K562 (cell line): Measurements from ENCODE around the gene API5. TPM values are rescaled to one million over a fixed set of nuclear protein-coding genes. Genes with fewer than 3 reads are reported as not detected.

ENCODE experiments used
- BRCA1 ChIP-seq, 2 experiments: fragments of 450-650 bp in 1 of 2; sonication (generic) in 1 of 2; formaldehyde crosslinking in 1 of 2; IDR thresholded peaks; 2 replicates each; pipeline versions ENCODE4 v1.5.0 to v1.6.1; 2017 to 2020; ENCODE audit warnings: mild to moderate bottlenecking in 1 of 2, missing genetic modification reagents in 1 of 2
- CBX1 ChIP-seq: sonication (generic); IDR thresholded peaks from 2 replicates; pipeline ENCODE4 v1.6.1; 2016; ENCODE audit warnings: antibody characterized with exemption, low read depth, mild to moderate bottlenecking
- CREB3 ChIP-seq: fragments of 450-650 bp; conservative IDR thresholded peaks from 2 replicates; pipeline ENCODE4 v1.6.1; 2016; ENCODE audit warnings: missing genetic modification characterization, low read depth, mild to moderate bottlenecking, missing compliant biosample characterization, moderate library complexity
- CREBBP ChIP-seq: IDR thresholded peaks from one replicate; pipeline ENCODE4 v1.6.1; 2012; ENCODE audit warnings: low read depth, mild to moderate bottlenecking, control low read depth, inconsistent platforms, low read length
- DACH1 ChIP-seq: fragments of 450-650 bp; IDR thresholded peaks from 2 replicates; pipeline ENCODE4 v1.6.1; 2018; ENCODE audit not compliant: partially characterized antibody
- E2F4 ChIP-seq: sonication (generic); formaldehyde crosslinking; IDR thresholded peaks from 2 replicates; pipeline ENCODE4 v1.8.0; 2022; ENCODE audit warnings: mild to moderate bottlenecking, low read depth, missing genetic modification reagents
- ERF ChIP-seq: fragments of 450-650 bp; formaldehyde crosslinking; IDR thresholded peaks from 2 replicates; pipeline ENCODE4 v1.4.0; 2020; ENCODE audit warnings: mild to moderate bottlenecking, mixed read lengths
- HEY1 ChIP-seq: fragments of 250-450 bp; sonication (Bioruptor Pico); IDR thresholded peaks from 2 replicates; pipeline ENCODE4 v1.5.0; 2020; ENCODE audit warnings: mild to moderate bottlenecking, moderate library complexity, borderline replicate concordance
- IFI16 ChIP-seq: fragments of 250-450 bp; sonication (Bioruptor Pico); IDR thresholded peaks from 2 replicates; pipeline ENCODE4 v2.1.2; 2022; ENCODE audit warnings: mild to moderate bottlenecking, inconsistent platforms
- IRF2 ChIP-seq: sonication (generic); formaldehyde crosslinking; IDR thresholded peaks from 2 replicates; pipeline ENCODE4 v1.8.1; 2022; ENCODE audit warnings: mild to moderate bottlenecking, missing genetic modification reagents
- PHB2 ChIP-seq: fragments of 450-650 bp; IDR thresholded peaks from 2 replicates; pipeline ENCODE4 v1.6.1; 2017; ENCODE audit warnings: low read depth
- POLR2A ChIP-seq: fragments of 450-650 bp; conservative IDR thresholded peaks from 2 replicates; pipeline ENCODE4 v1.6.1; 2016
- SMAD1 ChIP-seq: fragments of 150-350 bp; IDR thresholded peaks from 2 replicates; pipeline ENCODE4 v1.6.1; 2014; ENCODE audit warnings: low read length, low read depth; ENCODE audit not compliant: partially characterized antibody
- SMAD4 ChIP-seq: fragments of 250-450 bp; sonication (Bioruptor Pico); conservative IDR thresholded peaks from 2 replicates; pipeline ENCODE4 v1.8.0; 2021; ENCODE audit warnings: inconsistent platforms, mild to moderate bottlenecking, moderate library complexity
- SMARCE1 ChIP-seq: fragments of 450-650 bp; IDR thresholded peaks from 2 replicates; pipeline ENCODE4 v1.7.1; 2016; ENCODE audit warnings: mild to moderate bottlenecking
- USF2 ChIP-seq: sonication (generic); formaldehyde crosslinking; IDR thresholded peaks from 2 replicates; pipeline ENCODE4 v1.5.0; 2020; ENCODE audit warnings: missing genetic modification reagents
- WHSC1 ChIP-seq: IDR thresholded peaks from one replicate; pipeline ENCODE4 v1.6.1; 2012; ENCODE audit warnings: low read length, control low read depth, inconsistent platforms
- ZBED1 ChIP-seq: IDR thresholded peaks from 2 replicates; pipeline ENCODE4 v1.6.1; 2014
- ZBTB11 ChIP-seq, 3 experiments: fragments of 200-800 bp in 1 of 3; fragments of 250-450 bp in 1 of 3; fragments of 450-650 bp in 1 of 3; sonication (Bioruptor Pico) in 1 of 3; sonication (Bioruptor generic) in 1 of 3; formaldehyde crosslinking in 1 of 3; IDR thresholded peaks; 2 replicates each; pipeline versions ENCODE4 v1.6.1 to v1.8.0; 2016 to 2022; ENCODE audit warnings: mild to moderate bottlenecking in 2 of 3, missing genetic modification characterization in 2 of 3, missing compliant biosample characterization in 1 of 3, moderate library complexity in 1 of 3
- ZNF197 ChIP-seq: fragments of 200-800 bp; sonication (Bioruptor generic); IDR thresholded peaks from 2 replicates; pipeline ENCODE4 v1.6.1; 2016; ENCODE audit warnings: low read depth, missing genetic modification characterization, missing compliant biosample characterization
- ZNF217 ChIP-seq: sonication (generic); formaldehyde crosslinking; IDR thresholded peaks from 2 replicates; pipeline ENCODE4 v1.8.0; 2022; ENCODE audit warnings: mild to moderate bottlenecking, missing genetic modification reagents
- ZNF23 ChIP-seq: fragments of 250-450 bp; sonication (Bioruptor Pico); IDR thresholded peaks from 2 replicates; pipeline ENCODE4 v1.4.0; 2020; ENCODE audit warnings: mild to moderate bottlenecking
- polyA plus RNA-seq, 8 experiments: library from polyadenylated mRNA; depleted of rRNA in 4 of 8; stranded (reverse) in 5 of 8; unstranded in 3 of 8; fragments of >200 nt; fragmentation: Nextera tagmentation in 2 of 8; fragmentation: Illumina TruSeq in 1 of 8; extraction: Ambion mirVana in 2 of 8; extraction: Trizol in 1 of 8; gene quantifications; 2 replicates each; pipeline versions ENCODE4 v1.2.1 to v1.2.3, GENCODE V29; 2011 to 2014; ENCODE audit warnings: inconsistent platforms in 1 of 8, missing spikeins in 1 of 8
- total RNA-seq, 7 experiments: library from RNA; depleted of rRNA in 6 of 7; stranded (reverse); fragments of >200 nt in 6 of 7; fragmentation: Illumina TruSeq in 2 of 7; extraction: Trizol in 2 of 7; gene quantifications; 2 replicates each; pipeline versions ENCODE4 v1.2.1 to v1.2.3, GENCODE V29; 2011 to 2021; ENCODE audit warnings: low replicate concordance in 1 of 7

API5 gene
- total and polyA plus RNA-seq, 9 of the 15 experiments (the other 6 are each of a cell fraction or from before 2014, with no cell fraction given) = 59.8 to 146 (median 123) TPM

- TF ChIP-seq SMARCE1 (no peak), DACH1 (no peak), BRCA1 (IDR thresholded peaks at IDR 0.05) (no peak), BRCA1 (CRISPR knock-in tag; IDR thresholded peaks at IDR 0.05) (no peak), SMAD4 (CRISPR knock-in tag) (peak; percentile 30; the same call in 1 of the 2 replicates), CREBBP (no peak), CREB3 (tag) (no peak), ZBTB11 (CRISPR knock-in tag; IDR thresholded peaks at IDR 0.05) (peak in 1 of 3 experiments; percentile 65; a peak in 2 of 6 replicates), CBX1 (0 out of 2 replicates have a peak, but pooled peaks have one; percentile 44), ERF (peak; percentile 90), IRF2 (CRISPR knock-in tag) (no peak), POLR2A (peak; percentile 97), PHB2 (no peak), HEY1 (CRISPR knock-in tag) (no peak), IFI16 (no peak), USF2 (CRISPR knock-in tag) (no peak), ZBED1 (no peak), ZNF217 (CRISPR knock-in tag) (no peak), E2F4 (CRISPR knock-in tag) (no peak; the same call in 1 of the 2 replicates), SMAD1 (peak; percentile 22), ZNF23 (CRISPR knock-in tag) (no peak), WHSC1 (no peak), ZNF197 (CRISPR knock-in tag) (0 out of 2 replicates have a peak, but pooled peaks have one; percentile 48)
These were observed 47.1 kb downstream of the API5 start, which contains the start of gene TTC17 (continued) for GRCh38 chr11:43358801-43359421.
